Testis (tissue), 3 donors: Measurements from ENCODE around the gene ATF3. TPM values are rescaled to one million over a fixed set of nuclear protein-coding genes. Genes with fewer than 3 reads are reported as not detected.
A peak's percentile ranks its signal among the peaks of the same experiment; 100 is the strongest.

Experiments used
- DNase-seq: peaks from one replicate; pipeline ENCODE4 v3.0.0-alpha.2; 2019
- H3K27ac ChIP-seq, 2 donors: fragments of 200-600 bp; sonication (generic); one replicate each; pipeline ENCODE4 v1.5.1; 2019
- H3K27me3 ChIP-seq: fragments of 200-600 bp; sonication (generic); one replicate; pipeline ENCODE4 v1.5.1; 2019
- H3K36me3 ChIP-seq: fragments of 200-600 bp; sonication (generic); one replicate; pipeline ENCODE4 v1.5.1; 2017; ENCODE audit warnings: low read depth; ENCODE audit errors: missing control alignments
- H3K4me1 ChIP-seq: fragments of 200-600 bp; sonication (generic); one replicate; pipeline ENCODE4 v1.5.1; 2019
- H3K4me3 ChIP-seq, 2 donors: fragments of 200-600 bp; sonication (generic); one replicate each; pipeline ENCODE4 v1.5.1; 2017 to 2019
- H3K9me3 ChIP-seq: fragments of 200-600 bp; sonication (generic); one replicate; pipeline ENCODE4 v1.5.1; 2017
- CTCF ChIP-seq, 3 experiments: fragments of 450-650 bp in 2 of 3; fragments of 200-600 bp in 1 of 3; sonication (generic) in 1 of 3; IDR thresholded peaks; one replicate each; pipeline ENCODE4 v1.5.1; 2016 to 2019; ENCODE audit warnings: antibody characterized with exemption in 3 of 3, mild to moderate bottlenecking in 2 of 3, moderate library complexity in 1 of 3
- POLR2A ChIP-seq: fragments of 450-650 bp; IDR thresholded peaks from one replicate; pipeline ENCODE4 v1.6.1; 2017; ENCODE audit warnings: antibody characterized with exemption, mild to moderate bottlenecking, moderate library complexity
- WGBS, 2 donors: methylation state at CpG; one replicate each; pipeline ENCODE4 v1.1.5; 2018; 5-methylcytosine and 5-hydroxymethylcytosine counted together
- intact Hi-C: fragments of 100-400 bp; cut with DNase I; formaldehyde crosslinking; loops from one replicate; pipeline ENCODE4 v1.15.1; 2023; ENCODE audit warnings: low total_unique reads
- polyA plus RNA-seq: library from polyadenylated mRNA; stranded (reverse); fragments of 350-450 nt; fragmentation: Illumina TruSeq; extraction: RNeasy Lipid Tissue Mini Kit (QIAGEN cat#74804); gene quantifications from one replicate; pipeline ENCODE4 v1.2.3, GENCODE V29; 2014; ENCODE audit warnings: low read depth, low replicate concordance; ENCODE audit not compliant: insufficient read depth
- total RNA-seq, 2 donors: library from RNA; depleted of rRNA; stranded (reverse); fragments of >200 nt; gene quantifications; one replicate each; pipeline ENCODE4 v1.2.3, GENCODE V29; 2016

Gene ATF3
- total and polyA plus RNA-seq, 3 donors from 2014 or later, result 3.2 to 9.0 (median 4.6) TPM

- no peak for TF ChIP-seq CTCF (IDR thresholded peaks at IDR 0.05)
- no peak for TF ChIP-seq POLR2A
- Histone ChIP-seq H3K4me3 (no peak overlapping the region), H3K36me3 (no peaks in the 10 kb centered on the region), H3K4me1 (peaks cover 11% of the 10 kb centered on the region), H3K27ac (no peak overlapping the region), H3K27me3 (no peaks in the 10 kb centered on the region), H3K9me3 (no peaks in the 10 kb centered on the region)
- WGBS, 2 donors, result 92 to 96% methylated on average over 1 of the region's 1 CpG
- intact Hi-C loops, result no loop called here
- no peak for DNase-seq
Measured at GRCh38 chr1:212641956-212642355, 33.4 kb downstream of the ATF3 start.

GRCh38 chr1:212643877-212644276, 35.3 kb downstream of the ATF3 start:
- H3K27me3 ChIP-seq, result no peaks in the 10 kb centered on the region
- TF ChIP-seq CTCF (IDR thresholded peaks at IDR 0.05) (no peak), POLR2A (no peak)
- peaks cover 2% of the 10 kb centered on the region for H3K4me1 ChIP-seq
- no peak for DNase-seq
- intact Hi-C loops, result no loop called here
- H3K9me3 ChIP-seq, result no peaks in the 10 kb centered on the region
- no peak overlapping the region for H3K27ac ChIP-seq
- H3K36me3 ChIP-seq, result no peaks in the 10 kb centered on the region
- H3K4me3 ChIP-seq, result no peak overlapping the region
- 88 to 95% methylated on average over 2 of the region's 2 CpGs for WGBS, 2 donors

DNA sequence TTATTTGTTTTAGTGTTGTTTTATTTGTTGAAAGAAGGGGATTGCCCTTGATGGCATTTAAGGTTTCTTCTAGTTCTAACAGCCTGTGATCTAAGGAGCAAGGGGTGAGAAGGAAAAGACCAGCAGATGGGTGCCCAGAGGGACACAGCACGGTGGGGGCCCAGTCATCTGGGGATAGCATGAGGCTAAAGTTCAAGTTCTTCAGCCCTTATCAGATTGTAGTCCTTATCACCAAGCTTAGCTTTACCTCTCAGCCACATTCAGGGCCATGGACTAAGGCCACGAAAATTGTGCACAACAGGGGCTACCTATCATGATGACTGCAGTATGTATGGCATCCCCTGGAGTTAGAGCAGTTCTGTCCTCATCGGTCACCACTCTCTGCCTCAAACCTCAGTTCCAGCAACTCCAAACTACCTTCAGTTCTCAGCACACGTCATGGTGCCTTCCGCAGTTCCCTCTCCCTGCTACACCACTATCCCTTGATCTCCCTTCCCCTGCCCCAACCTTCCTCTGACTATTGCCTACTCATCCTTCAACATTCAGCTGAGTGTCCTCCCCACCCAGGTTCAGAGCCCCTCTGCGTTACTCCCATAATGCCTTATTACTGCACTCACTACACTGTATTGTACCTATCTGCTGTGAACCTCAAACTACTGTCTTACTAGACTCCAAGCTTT, 36.4 kb downstream of the ATF3 start:
- Histone ChIP-seq H3K27ac (no peak overlapping the region), H3K4me1 (no peaks in the 10 kb centered on the region), H3K36me3 (no peaks in the 10 kb centered on the region), H3K4me3 (no peak overlapping the region), H3K27me3 (no peaks in the 10 kb centered on the region), H3K9me3 (no peaks in the 10 kb centered on the region)
- WGBS, 2 donors, result 78 to 92% methylated on average over 6 of the region's 6 CpGs
- TF ChIP-seq CTCF (IDR thresholded peaks at IDR 0.05), result no peak
- TF ChIP-seq POLR2A, result no peak
- intact Hi-C loops, result no loop called here
- no peak for DNase-seq

DNA sequence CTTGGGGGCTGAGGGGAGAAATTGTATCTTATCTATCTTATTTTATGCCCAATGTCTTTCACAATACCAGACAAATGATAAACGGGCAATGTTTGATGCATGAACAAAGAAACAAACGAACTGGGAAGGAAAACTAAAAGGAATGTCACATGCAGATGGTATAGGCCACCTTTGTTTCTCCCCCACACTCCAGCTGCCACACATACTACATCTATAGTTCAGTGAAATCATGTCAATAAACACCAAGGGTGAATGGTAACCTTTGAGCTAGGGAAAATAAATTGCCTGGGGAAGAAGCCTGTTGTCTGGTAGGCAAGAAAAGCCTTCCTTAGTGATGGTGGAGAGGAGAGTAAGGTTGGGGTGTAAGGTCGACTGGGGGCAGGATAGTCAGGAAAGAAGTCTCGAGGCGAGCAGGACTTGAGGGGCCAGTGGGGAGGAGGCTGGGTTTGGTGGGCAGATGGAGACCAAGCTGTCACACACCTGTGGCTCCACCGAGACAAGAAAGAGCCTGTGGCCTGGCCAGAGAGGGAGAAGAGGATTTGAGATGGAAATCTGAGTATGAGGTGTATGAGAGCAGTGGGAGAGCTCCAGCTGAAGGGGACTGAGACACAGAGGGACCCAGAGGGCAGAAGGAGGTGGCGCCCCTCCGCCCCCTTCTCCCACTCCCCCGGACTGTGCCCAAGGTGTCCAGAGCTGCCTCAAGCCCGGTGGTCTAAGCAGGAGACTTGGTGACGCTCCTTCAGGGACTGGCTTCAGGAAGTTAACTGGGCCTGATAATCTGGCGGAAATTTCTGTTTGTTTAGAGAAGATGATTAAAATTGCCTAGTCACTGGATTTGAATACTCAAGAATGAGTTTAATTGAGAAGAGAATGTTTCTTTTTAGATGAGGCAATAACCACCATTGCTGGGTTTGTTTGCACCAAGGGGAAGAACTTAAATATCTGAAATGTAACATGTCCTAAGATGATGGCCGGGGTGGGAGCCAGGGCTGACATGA, 37.3 kb downstream of the ATF3 start:
- no peak overlapping the region for H3K27ac ChIP-seq
- no peaks in the 10 kb centered on the region for H3K4me1 ChIP-seq
- TF ChIP-seq CTCF (IDR thresholded peaks at IDR 0.05) (no peak), POLR2A (no peak)
- H3K9me3 ChIP-seq, result no peaks in the 10 kb centered on the region
- no peak for DNase-seq
- WGBS, 2 donors, result 73 to 77% methylated on average over 13 of the region's 13 CpGs
- no peaks in the 10 kb centered on the region for H3K27me3 ChIP-seq
- H3K4me3 ChIP-seq, result peak overlapping the region in 1 of 2 donors; percentile 17
- H3K36me3 ChIP-seq, result no peaks in the 10 kb centered on the region
- intact Hi-C loops, result no loop called here
